HK-2 (cell line): Measurements from ENCODE around the gene KDM6B.

ENCODE experiments used
- DNase-seq: peaks from one replicate; pipeline ENCODE4 v3.0.0-alpha.2; 2018; ENCODE audit not compliant: unreplicated experiment

Gene KDM6B

DNA sequence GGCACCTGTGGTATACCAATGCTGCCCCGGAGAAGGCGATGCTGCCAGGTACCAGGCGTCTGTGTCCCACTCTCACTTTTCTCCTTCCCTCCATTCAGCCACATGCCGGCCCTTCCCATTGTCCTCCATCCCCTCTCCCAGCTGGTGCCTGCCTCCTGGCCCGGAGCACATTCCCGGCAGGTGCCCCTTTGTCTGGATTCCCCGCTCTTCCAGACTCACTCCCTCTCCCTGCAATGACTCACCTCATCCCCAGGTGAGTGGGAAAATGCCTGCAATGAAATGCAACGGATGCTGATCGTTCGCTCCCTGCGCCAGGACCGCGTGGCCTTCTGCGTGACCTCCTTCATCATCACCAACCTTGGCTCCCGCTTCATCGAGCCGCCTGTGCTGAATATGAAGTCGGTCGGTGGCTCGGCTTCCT lies 10.4 kb upstream of the KDM6B start:
- DNase-seq, result no peak

GRCh38 chr17:7824021-7824924 lies 9.7 kb upstream of the KDM6B start:
- DNase-seq, result no peak

DNA sequence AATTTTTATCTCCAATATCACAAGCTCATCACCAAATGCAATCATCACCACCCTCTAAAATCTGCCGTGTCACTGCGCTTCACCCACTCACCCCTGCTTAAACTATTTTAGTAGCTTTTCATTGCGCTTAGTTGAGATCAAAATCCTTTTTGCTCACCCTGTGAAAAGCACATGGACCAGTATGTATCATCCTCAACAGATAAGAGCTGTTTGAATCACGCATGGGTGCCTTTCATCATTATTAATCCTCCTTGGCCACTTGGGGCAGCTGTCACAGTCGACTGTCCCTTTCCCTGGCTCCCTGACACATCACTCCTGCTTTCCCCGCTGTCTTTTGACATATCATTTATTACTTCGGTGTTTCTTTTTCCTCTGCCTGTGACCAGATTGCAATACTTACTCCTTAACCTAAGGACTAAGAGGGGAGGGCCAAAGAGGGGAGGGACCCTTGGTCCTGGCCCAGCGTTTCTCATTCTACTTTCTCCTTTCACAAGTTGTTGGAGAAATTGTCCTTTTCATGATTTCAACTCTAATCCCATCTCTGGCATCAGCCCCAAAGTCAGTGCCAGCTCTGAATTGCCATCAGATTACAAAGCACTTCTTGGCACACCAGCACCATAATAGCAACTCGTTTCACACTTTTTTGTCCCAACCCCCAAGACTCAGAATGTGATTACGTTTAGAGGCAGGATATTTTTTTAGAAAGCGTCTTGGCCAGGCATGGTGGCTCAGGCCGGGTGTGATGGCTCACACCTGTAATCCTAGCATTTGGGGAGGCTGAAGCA lies 8.6 kb upstream of the KDM6B start:
- no peak for DNase-seq

- no peak for DNase-seq
Measured at GRCh38 chr17:7830616-7831015, 3.4 kb upstream of the KDM6B start.

DNA sequence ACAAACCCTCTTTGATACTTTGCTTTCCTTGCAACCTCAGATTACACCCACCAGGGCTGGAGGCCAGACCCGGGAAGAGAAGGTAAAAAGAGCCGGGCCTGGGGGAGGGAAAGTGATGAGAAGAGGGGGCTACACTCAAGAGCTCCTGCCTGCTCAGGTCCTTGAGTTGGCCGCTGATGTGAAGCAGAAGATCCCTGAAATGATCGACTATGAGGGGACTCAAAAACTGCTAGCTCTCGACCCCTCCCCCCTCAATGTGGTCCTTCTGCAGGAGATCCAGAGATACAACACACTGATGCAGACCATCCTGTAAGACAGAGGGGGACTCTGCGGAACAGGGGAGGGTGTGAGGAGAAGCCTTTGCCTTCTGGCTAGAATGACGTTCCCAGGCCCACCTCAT lies 2.8 kb upstream of the KDM6B start:
- DNase-seq, result no peak

DNA sequence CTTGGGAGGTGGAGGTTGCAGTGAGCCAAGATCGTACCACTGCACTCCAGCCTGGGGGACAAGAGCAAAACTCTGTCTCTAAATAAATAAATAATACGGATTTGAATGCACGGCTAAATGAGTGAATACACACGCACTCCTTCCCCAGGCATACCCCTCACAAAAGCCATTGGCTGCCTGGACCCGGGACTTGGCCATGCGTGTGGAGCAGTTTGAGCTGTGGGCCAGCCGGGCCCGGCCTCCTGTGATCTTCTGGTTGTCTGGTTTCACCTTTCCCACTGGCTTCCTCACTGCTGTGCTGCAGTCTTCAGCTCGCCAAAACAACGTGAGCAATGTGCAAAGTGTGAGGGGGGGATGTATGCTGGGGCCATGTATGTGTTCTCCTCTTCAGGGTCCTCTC lies 1.6 kb upstream of the KDM6B start:
- no peak for DNase-seq

DNA sequence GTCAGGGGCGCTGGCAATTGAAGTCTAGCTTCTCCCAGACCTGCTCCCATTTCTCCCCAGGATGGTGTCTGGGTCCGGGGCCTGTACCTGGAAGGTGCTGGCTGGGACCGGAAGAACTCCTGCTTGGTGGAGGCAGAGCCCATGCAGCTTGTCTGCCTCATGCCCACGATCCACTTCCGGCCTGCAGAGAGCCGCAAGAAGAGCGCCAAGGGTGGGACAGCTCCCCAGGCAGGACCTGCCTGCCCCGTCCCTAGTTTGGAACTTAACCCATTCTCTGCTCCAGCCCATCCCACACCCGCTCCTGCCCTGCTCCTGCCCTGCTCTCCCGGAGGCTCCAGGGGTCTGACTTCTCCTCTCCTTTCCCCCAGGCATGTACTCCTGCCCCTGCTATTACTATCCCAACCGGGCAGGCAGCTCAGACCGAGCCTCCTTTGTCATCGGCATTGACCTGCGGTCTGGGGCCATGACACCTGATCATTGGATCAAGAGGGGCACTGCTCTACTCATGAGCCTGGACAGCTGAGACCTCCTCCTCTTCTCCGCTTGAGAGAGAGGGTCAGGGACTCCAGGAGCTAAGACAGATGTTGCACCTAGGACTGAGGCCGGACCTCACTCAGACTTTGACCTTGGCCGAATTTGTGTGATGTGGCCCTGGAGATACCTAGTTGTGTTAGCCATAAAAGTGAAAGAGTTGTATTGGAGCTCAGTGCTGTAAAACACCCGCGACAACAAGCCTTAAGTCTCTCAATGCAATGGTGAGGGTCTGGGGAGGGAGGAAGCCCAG lies 814 bp upstream of the KDM6B start:
- no peak for DNase-seq

GRCh38 chr17:7834542-7834956 lies 532 bp downstream of the KDM6B start:
- DNase-seq, result peak; percentile 57

DNA sequence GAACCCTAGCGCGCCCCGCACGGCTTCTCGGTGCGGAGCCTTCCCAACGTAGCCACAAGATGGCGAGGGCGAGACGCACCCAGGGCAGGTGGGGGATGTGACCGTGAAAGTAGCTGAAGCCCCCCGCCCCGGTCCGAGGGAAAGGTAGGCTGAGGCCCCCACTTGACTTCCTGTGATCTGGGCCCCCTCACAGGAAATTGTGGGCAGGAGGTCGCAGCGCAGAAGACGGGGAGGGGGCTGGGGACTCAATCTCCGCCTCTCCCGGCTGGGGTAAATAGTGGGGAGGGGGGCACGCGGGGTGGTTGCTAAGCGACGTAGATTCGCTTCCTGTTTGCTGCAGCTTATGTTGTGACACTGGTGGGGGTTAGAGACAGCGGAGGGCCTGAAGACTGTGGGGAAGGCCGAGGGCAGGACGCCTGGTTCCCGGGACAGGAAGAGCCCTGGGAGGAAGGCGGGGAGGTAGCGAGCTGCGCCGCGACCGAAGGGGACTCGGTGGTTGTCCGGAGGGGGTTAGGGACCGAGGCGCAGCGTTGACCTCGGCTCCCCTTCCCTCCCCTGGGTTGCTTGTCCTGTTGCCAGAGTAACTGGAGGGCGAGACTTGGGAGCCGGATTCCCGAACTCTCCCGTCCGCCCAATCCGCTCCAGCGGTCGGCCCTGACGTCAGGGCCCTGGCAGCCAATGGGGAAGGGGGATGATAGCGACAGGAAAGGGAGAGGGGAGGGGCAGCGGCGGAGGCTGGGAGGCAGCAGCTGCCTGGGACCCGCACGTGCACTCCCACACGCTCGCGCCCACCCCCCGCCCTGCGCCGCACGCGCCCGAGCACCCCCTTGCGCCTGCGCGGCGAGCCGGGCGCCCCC lies 1.2 kb downstream of the KDM6B start:
- peak; percentile 98 for DNase-seq

GRCh38 chr17:7835814-7836595 lies 2.0 kb downstream of the KDM6B start:
- DNase-seq, result peak; percentile 63

GRCh38 chr17:7836596-7837407 lies 2.8 kb downstream of the KDM6B start:
- DNase-seq, result peak; percentile 82

- DNase-seq, result no peak
Measured at GRCh38 chr17:7837408-7838088, 3.5 kb downstream of the KDM6B start.

GRCh38 chr17:7838090-7839075 lies 4.4 kb downstream of the KDM6B start:
- DNase-seq, result peak; percentile 44

DNA sequence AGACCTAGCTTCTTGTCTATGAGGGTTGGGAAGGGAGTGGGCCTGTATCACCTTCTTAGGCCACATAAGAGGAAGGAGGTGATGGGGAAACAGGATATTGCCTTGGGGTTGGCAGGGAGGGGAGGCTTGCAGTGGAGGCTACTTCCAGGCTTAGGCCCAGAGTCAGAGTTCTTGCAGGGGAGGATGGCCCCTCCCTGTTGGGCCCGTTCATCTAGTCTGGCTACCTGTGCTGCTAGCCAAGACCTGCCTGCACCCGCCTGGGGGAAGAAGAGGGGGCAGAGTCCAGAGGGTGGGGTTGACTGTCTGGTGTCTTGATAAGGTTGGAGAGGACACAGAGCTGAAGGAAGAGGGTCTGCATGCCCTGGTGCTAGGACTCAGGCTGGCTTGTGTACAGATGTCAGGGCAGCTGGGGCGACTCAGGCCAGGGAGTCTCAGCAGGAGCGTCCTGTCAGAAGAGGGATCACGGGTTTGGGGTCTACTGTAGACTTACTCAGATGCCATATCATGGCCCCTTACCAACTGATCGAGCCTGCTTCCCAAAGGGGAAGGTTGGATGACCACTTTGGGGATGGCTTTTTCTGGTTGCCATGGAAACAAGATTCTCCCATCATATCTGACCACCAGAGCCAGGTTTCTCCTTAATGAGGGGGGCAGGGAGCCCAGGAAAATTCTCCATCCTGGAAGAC lies 5.3 kb downstream of the KDM6B start:
- DNase-seq, result no peak

- DNase-seq, result no peak
Measured at GRCh38 chr17:7839876-7840261, 5.9 kb downstream of the KDM6B start.

DNA sequence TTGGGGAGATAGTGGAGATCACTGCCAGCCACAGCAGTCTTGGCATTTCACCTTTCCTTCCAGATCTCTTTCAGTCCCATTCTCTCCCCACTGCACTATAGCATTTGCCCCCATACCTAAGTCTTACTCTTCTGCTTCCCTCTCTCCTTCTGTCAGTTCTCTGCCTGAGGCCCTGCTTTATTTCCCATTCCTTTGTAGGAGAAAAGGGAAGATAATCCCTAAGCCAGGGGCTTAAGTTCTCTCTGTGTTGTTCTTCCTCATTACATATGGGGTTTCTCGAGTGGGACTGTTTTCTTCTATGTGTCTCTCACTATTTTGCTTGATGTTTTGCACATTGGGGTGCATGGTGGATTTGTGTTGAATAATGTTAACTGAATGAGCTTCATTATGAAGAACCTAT lies 6.4 kb downstream of the KDM6B start:
- no peak for DNase-seq

GRCh38 chr17:7840875-7841274 lies 6.9 kb downstream of the KDM6B start:
- DNase-seq, result no peak
